Rectal smooth muscle tissue (tissue), 1 donor: ENCODE measurements around the gene CNTNAP5.

Source experiments
- H3K27ac ChIP-seq: one replicate; pipeline ENCODE4 v1.7.0; 2013; ENCODE audit warnings: low read depth, low read length, inconsistent platforms
- H3K27me3 ChIP-seq: one replicate; pipeline ENCODE4 v1.7.0; 2013; ENCODE audit warnings: low read length; ENCODE audit not compliant: control insufficient read depth, insufficient read depth
- H3K36me3 ChIP-seq: one replicate; pipeline ENCODE4 v1.7.0; 2013; ENCODE audit warnings: low read length; ENCODE audit not compliant: control insufficient read depth, insufficient read depth
- H3K4me1 ChIP-seq: one replicate; pipeline ENCODE4 v1.7.0; 2013; ENCODE audit warnings: low read length; ENCODE audit not compliant: control insufficient read depth, insufficient read depth
- H3K4me3 ChIP-seq: one replicate; pipeline ENCODE4 v1.7.0; 2013; ENCODE audit warnings: low read length
- H3K9ac ChIP-seq: one replicate; pipeline ENCODE4 v1.7.0; 2013; ENCODE audit warnings: low read length

Gene CNTNAP5

DNA sequence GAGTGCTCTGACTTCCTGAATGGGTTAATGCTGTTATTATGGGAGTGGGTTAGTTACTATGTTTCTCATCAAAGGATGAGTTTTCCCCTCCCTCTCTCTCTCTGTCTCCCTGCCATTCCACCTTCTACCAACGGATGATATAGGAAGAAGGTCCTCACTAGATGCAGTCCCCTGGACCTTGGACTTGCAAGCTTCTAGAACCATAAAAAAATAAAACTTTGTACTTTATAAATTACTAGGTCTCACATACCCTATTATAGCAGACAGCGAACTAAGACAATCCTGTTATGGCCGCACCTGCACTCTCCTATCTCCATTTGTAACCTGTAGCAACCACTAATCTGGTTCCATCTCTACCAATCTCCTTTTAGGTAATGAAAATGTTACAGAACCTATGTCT is 564.9 kb downstream of the CNTNAP5 start:
- Histone ChIP-seq H3K27me3 (no peaks in the 10 kb centered on the region), H3K4me3 (no peak overlapping the region), H3K27ac (no peak overlapping the region), H3K4me1 (no peaks in the 10 kb centered on the region), H3K9ac (no peak overlapping the region), H3K36me3 (no peaks in the 10 kb centered on the region)

DNA sequence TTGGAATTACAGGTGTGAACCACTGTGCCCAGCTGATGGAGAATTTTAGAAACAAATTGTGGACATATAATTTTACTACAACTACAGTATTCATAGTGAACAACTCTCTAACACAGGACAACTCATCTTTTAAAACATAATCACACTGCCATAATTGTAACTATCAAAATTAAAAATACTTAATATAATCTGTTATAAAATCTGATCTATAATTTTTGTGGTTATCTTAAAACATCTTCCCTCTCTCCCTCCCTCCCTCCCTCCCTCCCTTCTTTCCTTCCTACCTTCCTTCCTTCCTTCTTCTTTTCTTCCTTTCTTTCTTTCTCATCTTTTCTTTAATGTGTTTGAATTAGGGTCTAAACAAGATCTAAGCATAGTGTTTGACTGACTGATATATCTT is 577.7 kb downstream of the CNTNAP5 start:
- no peak overlapping the region for H3K4me3 ChIP-seq
- no peak overlapping the region for H3K27ac ChIP-seq
- no peaks in the 10 kb centered on the region for H3K4me1 ChIP-seq
- no peaks in the 10 kb centered on the region for H3K36me3 ChIP-seq
- no peak overlapping the region for H3K9ac ChIP-seq
- H3K27me3 ChIP-seq: no peaks in the 10 kb centered on the region

DNA sequence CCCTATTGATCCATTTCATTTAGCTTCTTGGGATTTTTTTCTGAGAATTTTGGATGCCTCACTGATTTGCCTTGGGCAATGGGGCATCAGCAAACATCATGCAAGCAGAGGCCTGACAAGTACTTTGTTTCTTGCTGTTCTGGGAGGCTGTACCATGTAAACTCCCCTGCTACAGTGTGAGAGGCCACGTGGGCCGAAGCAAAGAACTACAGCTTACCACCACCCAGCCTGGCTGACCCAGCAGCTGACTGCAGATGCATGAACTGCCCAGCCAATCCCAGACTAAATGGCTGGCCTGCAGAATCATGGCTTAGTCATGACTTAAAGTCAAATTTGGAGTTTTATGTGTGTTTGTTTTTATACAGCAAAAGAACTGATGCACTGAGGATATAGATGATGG is 579.9 kb downstream of the CNTNAP5 start:
- H3K9ac ChIP-seq: no peak overlapping the region

DNA sequence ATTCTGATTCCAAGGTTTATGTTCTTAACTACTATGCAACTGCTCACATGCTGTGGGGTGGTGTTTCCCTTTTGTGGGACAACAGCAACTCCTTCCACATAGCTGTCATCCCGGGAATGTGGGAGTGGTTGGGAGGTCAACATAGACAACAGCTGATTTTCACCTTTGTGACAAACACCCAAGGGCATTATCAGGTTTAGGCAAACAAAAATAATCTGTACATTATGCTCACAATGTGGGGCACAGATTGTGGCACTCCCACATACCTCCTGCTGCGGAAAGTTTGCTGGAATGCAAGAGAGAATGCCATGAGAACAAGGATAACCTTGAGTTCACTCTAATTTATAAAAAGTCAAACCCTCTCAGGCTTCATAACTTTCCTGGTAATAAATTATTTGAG is 582.6 kb downstream of the CNTNAP5 start:
- H3K4me1 ChIP-seq: no peaks in the 10 kb centered on the region
- H3K9ac ChIP-seq: no peak overlapping the region
- no peaks in the 10 kb centered on the region for H3K27me3 ChIP-seq
- H3K36me3 ChIP-seq: no peaks in the 10 kb centered on the region
- H3K4me3 ChIP-seq: no peak overlapping the region
- no peak overlapping the region for H3K27ac ChIP-seq

More for the DNA sequence above, 579.9 kb downstream of the CNTNAP5 start:
- H3K27ac ChIP-seq: no peak overlapping the region
- no peaks in the 10 kb centered on the region for H3K27me3 ChIP-seq
- H3K36me3 ChIP-seq: no peaks in the 10 kb centered on the region
- no peaks in the 10 kb centered on the region for H3K4me1 ChIP-seq
- H3K4me3 ChIP-seq: no peak overlapping the region

DNA sequence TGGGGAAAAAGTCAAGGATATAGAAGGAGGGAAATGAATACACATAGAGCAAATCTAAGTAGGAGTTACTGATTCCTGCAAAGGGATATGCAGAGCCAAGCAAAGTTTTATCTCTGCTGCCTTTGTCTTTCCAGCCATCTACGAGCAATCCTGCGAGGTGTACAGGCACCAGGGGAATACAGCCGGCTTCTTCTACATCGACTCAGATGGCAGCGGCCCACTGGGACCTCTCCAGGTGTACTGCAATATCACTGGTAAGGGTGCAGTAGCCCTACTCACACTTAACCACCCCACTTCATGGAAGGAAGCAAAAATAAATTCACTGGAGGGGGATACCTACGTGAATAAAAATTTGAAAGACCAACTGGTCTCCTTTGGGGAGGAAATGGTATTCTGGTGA is 584.6 kb downstream of the CNTNAP5 start:
- no peaks in the 10 kb centered on the region for H3K27me3 ChIP-seq
- H3K9ac ChIP-seq: no peak overlapping the region
- H3K4me1 ChIP-seq: no peaks in the 10 kb centered on the region
- no peak overlapping the region for H3K27ac ChIP-seq
- no peak overlapping the region for H3K4me3 ChIP-seq
- H3K36me3 ChIP-seq: no peaks in the 10 kb centered on the region

DNA sequence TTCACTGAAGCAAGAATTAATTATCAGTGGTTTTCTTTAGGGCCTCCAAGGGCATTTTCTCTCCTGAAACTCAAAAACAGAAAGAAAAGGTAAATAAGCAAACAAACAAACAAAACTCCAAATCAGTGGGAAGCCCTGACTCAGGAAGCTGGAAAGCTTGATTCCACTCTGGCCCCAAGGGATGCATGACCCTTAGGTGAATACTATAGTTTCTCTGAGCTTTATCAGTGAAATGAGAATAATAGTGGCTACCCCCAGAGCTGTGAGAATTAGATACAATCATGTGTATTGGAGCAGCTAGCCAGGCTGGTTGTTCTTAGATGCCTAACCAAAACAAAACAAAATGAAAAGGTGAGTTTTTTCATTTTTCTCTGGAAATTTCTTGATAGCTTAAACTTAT is 585.1 kb downstream of the CNTNAP5 start:
- Histone ChIP-seq H3K4me3 (no peak overlapping the region), H3K4me1 (no peaks in the 10 kb centered on the region), H3K27me3 (no peaks in the 10 kb centered on the region), H3K27ac (no peak overlapping the region), H3K9ac (no peak overlapping the region), H3K36me3 (no peaks in the 10 kb centered on the region)

DNA sequence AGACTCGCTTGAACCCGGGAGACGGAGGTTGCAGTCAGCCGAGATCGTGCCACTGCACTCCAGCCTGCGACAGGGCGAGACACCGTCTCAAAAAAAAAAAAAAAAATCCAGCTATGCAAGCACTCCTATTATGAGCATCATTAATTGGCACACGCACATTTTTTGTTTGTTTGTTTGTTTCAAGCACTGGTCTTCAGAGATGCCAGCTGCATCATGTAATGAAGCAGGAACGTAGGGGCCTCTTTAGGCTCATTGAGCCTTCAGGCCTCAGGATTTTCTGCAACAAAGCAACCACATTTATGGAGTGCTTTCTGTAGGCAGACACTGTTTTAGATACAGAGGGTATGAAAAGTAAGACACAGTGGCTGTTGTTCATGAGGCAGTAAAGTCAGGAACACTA is 585.8 kb downstream of the CNTNAP5 start:
- Histone ChIP-seq H3K4me3 (no peak overlapping the region), H3K9ac (no peak overlapping the region), H3K4me1 (no peaks in the 10 kb centered on the region), H3K36me3 (no peaks in the 10 kb centered on the region), H3K27ac (no peak overlapping the region), H3K27me3 (no peaks in the 10 kb centered on the region)

DNA sequence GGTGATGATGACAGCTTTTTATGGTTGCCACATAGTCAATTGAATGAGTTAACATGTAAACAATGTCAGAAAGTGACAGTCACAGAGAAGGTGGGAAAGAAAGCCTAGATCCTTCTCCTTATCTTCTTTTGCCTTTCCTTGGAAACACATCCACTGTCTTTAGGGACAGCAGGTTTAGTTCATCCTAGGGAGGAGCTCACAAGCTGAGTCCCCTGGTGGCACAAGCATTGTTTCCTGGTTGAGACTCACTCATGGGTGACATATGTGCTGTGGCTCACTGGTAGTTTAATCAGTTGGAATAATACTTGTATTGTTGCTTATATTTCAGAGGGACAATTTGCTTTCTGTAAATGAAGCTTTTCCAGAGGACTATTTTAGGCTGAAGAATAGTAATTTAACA is 598.5 kb downstream of the CNTNAP5 start:
- Histone ChIP-seq H3K9ac (no peak overlapping the region), H3K4me1 (no peaks in the 10 kb centered on the region), H3K27me3 (no peaks in the 10 kb centered on the region), H3K36me3 (no peaks in the 10 kb centered on the region), H3K27ac (no peak overlapping the region), H3K4me3 (no peak overlapping the region)

DNA sequence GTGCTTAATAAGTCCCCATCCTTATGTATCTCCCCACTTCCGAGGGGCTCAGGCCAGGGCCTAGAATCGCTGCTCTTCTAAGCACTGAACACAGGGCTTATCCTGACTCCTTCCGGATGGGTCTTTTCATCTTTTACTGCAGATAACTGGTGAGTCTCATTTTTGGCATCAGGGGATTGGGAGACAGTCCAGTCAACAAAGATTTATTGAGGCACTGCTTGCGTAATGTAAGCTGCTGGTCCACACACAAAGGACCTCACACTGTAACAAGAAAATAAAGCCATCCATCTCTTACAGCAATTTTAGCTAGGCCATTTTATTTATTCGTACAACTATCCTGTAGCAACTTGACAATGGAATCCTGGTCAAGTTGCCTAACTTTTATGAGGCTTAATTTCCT is 600.5 kb downstream of the CNTNAP5 start:
- Histone ChIP-seq H3K9ac (no peak overlapping the region), H3K4me3 (no peak overlapping the region), H3K27ac (no peak overlapping the region), H3K27me3 (no peaks in the 10 kb centered on the region), H3K36me3 (no peaks in the 10 kb centered on the region), H3K4me1 (no peaks in the 10 kb centered on the region)

DNA sequence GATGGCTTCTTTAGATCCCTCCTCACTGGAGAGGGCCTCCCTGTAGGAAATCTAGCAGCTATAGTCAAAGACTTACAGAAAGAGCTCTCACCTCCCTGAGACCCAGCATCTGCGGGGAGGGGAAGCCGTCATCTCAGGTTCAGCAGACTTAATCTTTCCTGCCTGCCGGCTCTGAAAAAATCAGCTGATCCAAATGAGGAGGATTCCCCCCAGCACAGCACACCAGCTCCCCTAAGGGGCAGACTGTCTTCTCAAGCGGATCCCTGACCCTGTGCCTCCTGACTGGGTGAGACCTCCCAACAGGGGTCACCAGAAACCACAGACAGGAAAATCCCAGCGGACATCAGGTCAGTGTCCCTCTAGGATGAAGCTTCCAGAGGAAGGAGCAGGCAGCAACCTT is 601.9 kb downstream of the CNTNAP5 start:
- Histone ChIP-seq H3K27ac (no peak overlapping the region), H3K4me3 (no peak overlapping the region), H3K9ac (no peak overlapping the region), H3K27me3 (no peaks in the 10 kb centered on the region), H3K36me3 (no peaks in the 10 kb centered on the region), H3K4me1 (no peaks in the 10 kb centered on the region)

DNA sequence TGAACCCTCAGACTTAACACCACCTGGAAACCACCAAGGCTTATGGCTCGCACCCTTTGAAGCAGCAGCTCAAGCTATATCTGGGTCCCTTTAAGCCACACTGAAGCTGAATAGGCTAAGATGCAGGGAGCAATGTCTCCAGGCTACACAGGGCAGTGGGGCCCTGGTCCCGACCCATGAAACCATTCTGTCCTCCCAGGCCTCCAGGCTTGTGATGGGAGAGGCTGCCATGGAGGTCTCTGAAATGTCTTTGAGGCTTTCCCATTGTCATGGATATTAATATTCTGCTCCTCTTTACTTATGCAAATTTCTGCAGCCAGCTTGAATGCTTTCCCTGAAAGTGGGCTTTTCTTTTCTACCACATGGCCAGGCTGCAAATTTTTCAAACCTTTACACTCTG is 608.7 kb downstream of the CNTNAP5 start:
- no peaks in the 10 kb centered on the region for H3K36me3 ChIP-seq
- no peaks in the 10 kb centered on the region for H3K27me3 ChIP-seq
- no peak overlapping the region for H3K27ac ChIP-seq
- no peak overlapping the region for H3K9ac ChIP-seq
- H3K4me1 ChIP-seq: no peaks in the 10 kb centered on the region
- no peak overlapping the region for H3K4me3 ChIP-seq

DNA sequence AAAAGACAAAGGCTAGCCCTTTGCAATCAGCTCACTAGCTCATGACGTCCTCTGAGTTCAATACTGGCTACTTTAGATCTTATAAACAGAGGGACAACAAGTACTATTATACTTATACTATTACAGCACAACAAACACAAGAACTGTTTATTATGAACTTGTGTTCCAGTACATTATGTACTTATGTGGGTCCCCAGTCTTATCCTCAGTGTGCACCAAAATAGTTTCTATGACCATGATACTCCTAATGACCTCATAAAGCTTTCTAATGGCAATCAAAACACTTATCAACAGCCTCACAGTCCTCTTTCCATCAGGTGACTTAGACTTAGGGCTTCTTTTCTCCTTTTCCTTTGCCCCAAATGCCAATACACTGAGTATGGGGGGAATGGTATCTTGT is 614.4 kb downstream of the CNTNAP5 start:
- H3K4me1 ChIP-seq: no peaks in the 10 kb centered on the region
- H3K4me3 ChIP-seq: no peak overlapping the region
- H3K27me3 ChIP-seq: no peaks in the 10 kb centered on the region
- no peak overlapping the region for H3K9ac ChIP-seq
- no peaks in the 10 kb centered on the region for H3K36me3 ChIP-seq
- no peak overlapping the region for H3K27ac ChIP-seq

DNA sequence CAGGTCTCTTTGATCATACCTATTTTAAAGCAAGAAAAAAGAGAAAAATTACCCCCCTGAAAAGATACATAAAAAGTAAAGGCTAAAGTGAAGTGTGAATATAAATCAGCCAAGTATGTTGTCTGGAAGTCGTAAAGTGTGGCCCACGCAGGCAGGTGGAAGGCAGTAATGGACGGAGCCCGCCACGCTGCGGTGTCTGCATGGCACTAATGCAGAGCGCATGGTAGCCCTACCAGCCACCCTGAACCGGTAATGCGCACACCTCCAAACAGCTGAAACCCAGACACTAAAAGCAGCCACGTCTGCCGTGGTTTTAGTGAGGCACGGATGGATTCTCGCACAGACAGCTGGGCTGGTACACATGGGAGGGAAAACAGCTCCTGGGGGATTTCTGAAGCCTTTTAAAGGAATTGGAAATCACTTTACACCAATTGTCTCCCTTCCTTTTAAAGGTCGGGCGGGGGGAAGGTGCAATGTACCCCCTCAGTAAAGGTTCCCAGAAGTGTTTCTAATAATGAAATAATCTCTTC is 615.2 kb downstream of the CNTNAP5 start:
- H3K27ac ChIP-seq: no peak overlapping the region
- H3K9ac ChIP-seq: no peak overlapping the region
- H3K4me3 ChIP-seq: no peak overlapping the region
- H3K36me3 ChIP-seq: no peaks in the 10 kb centered on the region
- H3K27me3 ChIP-seq: no peaks in the 10 kb centered on the region
- no peaks in the 10 kb centered on the region for H3K4me1 ChIP-seq
